Measurements from ENCODE around the gene SCAF1. TPM values are rescaled to one million over a fixed set of nuclear protein-coding genes. Genes with fewer than 3 reads are reported as not detected.

SCAF1 gene
- 15.4 and 19.9 TPM in 2 replicates for total RNA-seq

GRCh38 chr19:49641688-49642491 lies at the start of gene SCAF1:
SCAF1 (plus strand) TSS chr19:49642209; CDS start chr19:49645027, 2,818 bp downstream.

GRCh38 chr19:49640113-49640898 lies 1.7 kb upstream of the SCAF1 start, which contains the start of gene RRAS:
RRAS (minus strand) TSS chr19:49640143; CDS start chr19:49640098, 45 bp downstream.

GRCh38 chr19:49665351-49666119 lies 23.5 kb downstream of the SCAF1 start, which contains the start of the genes BCL2L12 and IRF3:
BCL2L12 (plus strand) TSS chr19:49665933; CDS start chr19:49666693, 760 bp downstream.
IRF3 (minus strand) TSS chr19:49665857; CDS start chr19:49664838, 1,019 bp downstream.

GRCh38 chr19:49677231-49677900 lies 35.4 kb downstream of the SCAF1 start, which contains the start of gene PRMT1:
PRMT1 (plus strand) TSS chr19:49677271; CDS start chr19:49677281, 10 bp downstream.

GRCh38 chr19:49689133-49690078 lies 47.4 kb downstream of the SCAF1 start, which contains the start of gene ADM5:
ADM5 (plus strand) TSS chr19:49689594; CDS start chr19:49689838, 244 bp downstream.

GRCh38 chr19:49690656-49691242 lies 48.7 kb downstream of the SCAF1 start, which contains the start of gene CPT1C:
CPT1C (plus strand) TSS chr19:49691116; CDS start chr19:49692253, 1,137 bp downstream.

Small RNA genes lying within 50 kb of the gene (small RNA-seq; reads per million reads assigned to genes)
- gene MIR5088: not detected

Other genes starting within 250 kb of the SCAF1 start
- not detected in 2 replicates for gene PTH2, start 218.8 kb upstream of the SCAF1 start, total RNA-seq
- gene GFY, start 216.8 kb upstream of the SCAF1 start, total RNA-seq: not detected in 2 replicates
- 0.20 and 0.37 TPM in 2 replicates for gene SLC17A7, start 200.7 kb upstream of the SCAF1 start, total RNA-seq
- gene PIH1D1, start 190.4 kb upstream of the SCAF1 start, total RNA-seq: 97.6 and 120 TPM in 2 replicates
- 27.2 and 35.2 TPM in 2 replicates for gene ALDH16A1, start 189.0 kb upstream of the SCAF1 start, total RNA-seq
- 4.3 and 7.0 TPM in 2 replicates for gene FLT3LG, start 168.0 kb upstream of the SCAF1 start, total RNA-seq
- 2,138 and 3,125 TPM in 2 replicates for gene RPL13A, start 154.6 kb upstream of the SCAF1 start, total RNA-seq
- 1,170 and 3,867 TPM in 2 replicates for gene RPS11, start 145.8 kb upstream of the SCAF1 start, total RNA-seq
- 19.7 and 36.4 TPM in 2 replicates for gene FCGRT, start 129.5 kb upstream of the SCAF1 start, total RNA-seq
- gene RCN3, start 114.2 kb upstream of the SCAF1 start, total RNA-seq: 135 and 207 TPM in 2 replicates
- gene NOSIP, start 61.7 kb upstream of the SCAF1 start, total RNA-seq: 71.4 and 98.5 TPM in 2 replicates
- gene PRRG2, start 60.9 kb upstream of the SCAF1 start, total RNA-seq: 0.37 and 0.39 TPM in 2 replicates
- 2.6 and 3.5 TPM in 2 replicates for gene PRR12, start 51.0 kb upstream of the SCAF1 start, total RNA-seq
- gene RRAS, start 2.1 kb upstream of the SCAF1 start, total RNA-seq: 39.3 and 42.0 TPM in 2 replicates
- 47.5 and 53.3 TPM in 2 replicates for gene IRF3, start 23.6 kb downstream of the SCAF1 start, total RNA-seq
- 5.9 and 9.4 TPM in 2 replicates for gene BCL2L12, start 23.7 kb downstream of the SCAF1 start, total RNA-seq
- gene PRMT1, start 35.1 kb downstream of the SCAF1 start, total RNA-seq: 341 and 403 TPM in 2 replicates
- gene ADM5, start 47.4 kb downstream of the SCAF1 start, total RNA-seq: 0.73 and 1.2 TPM in 2 replicates
- gene CPT1C, start 48.9 kb downstream of the SCAF1 start, total RNA-seq: 16.0 and 22.0 TPM in 2 replicates
- gene TSKS, start 121.1 kb downstream of the SCAF1 start, total RNA-seq: 0.59 and 1.5 TPM in 2 replicates
- gene AP2A1, start 124.8 kb downstream of the SCAF1 start, total RNA-seq: 131 and 140 TPM in 2 replicates
- gene FUZ, start 171.1 kb downstream of the SCAF1 start, total RNA-seq: 16.4 and 23.1 TPM in 2 replicates
- 14.9 and 16.2 TPM in 2 replicates for gene MED25, start 176.1 kb downstream of the SCAF1 start, total RNA-seq
- 36.4 and 49.5 TPM in 2 replicates for gene PTOV1, start 208.9 kb downstream of the SCAF1 start, total RNA-seq
- 33.8 and 55.5 TPM in 2 replicates for gene PNKP, start 225.4 kb downstream of the SCAF1 start, total RNA-seq
- gene AKT1S1, start 235.1 kb downstream of the SCAF1 start, total RNA-seq: 13.2 and 13.5 TPM in 2 replicates
- gene TBC1D17, start 235.5 kb downstream of the SCAF1 start, total RNA-seq: 15.6 and 16.5 TPM in 2 replicates